ENCODE measurements around the gene RABAC1.

Gene RABAC1

GRCh38 chr19:41911889-41912731, 47.0 kb downstream of the RABAC1 start:
- Histone ChIP-seq H3K27me3 (ENCODE audit: control insufficient read depth, insufficient read depth, low read length) (peaks cover 88% of the 10 kb centered on the region), H3K4me1 (ENCODE audit: control insufficient read depth, insufficient read depth, low read length) (peaks cover 9% of the 10 kb centered on the region; the same call in 1 of the 2 replicates), H3K9me3 (ENCODE audit: control insufficient read depth, insufficient read depth, low read depth, low read length) (no peaks in the 10 kb centered on the region), H3K4me3 (ENCODE audit: low read depth, low read length) (peak overlapping the region; percentile 36), H3K27ac (ENCODE audit: low read depth, low read length) (no peak overlapping the region), H3K9ac (ENCODE audit: low read length) (no peak overlapping the region), H3K36me3 (ENCODE audit: control insufficient read depth, insufficient read depth, low read length) (no peaks in the 10 kb centered on the region)

DNA sequence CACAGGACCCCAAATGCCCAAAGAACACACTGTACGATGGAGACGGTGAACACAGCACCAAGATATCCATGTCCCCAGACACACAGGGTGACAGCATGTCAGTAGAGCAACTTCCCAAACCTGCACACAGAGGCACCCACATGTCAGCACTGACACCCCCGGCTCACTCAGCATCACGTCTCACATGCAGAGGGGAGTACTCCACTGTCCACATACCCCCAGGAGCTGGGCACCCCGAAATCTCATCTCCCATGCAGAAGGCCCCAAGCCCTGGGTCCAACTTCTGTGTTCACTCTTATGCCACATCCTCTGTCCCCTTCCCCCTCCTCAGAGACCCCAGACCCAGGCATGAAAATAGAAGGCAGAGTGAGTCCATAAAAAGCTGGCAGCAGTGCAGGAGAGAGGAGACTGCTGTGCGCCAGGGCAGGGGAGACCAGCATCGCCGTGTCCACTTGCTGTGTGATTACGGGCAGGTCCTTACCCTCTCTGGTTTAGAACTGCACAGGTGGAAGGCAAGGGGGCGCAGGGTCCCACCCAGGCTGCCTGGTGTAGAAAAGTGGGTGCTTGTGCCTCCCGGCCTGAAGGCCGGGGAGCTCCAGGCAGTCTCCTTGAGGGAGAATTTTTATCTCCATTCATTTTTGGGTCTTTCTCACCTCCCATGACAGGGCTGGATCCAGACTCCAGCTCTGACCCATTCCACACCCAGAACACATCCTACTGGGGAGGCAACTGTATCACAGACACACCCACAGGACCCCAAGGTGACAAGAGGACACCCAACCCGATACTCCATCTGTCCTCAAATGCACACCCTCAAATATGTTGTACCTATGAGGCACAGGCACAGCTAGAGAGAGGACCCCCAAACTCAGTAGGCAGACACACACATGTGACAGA, 47.9 kb downstream of the RABAC1 start:
- Histone ChIP-seq H3K9me3 (ENCODE audit: control insufficient read depth, insufficient read depth, low read depth, low read length) (no peaks in the 10 kb centered on the region), H3K36me3 (ENCODE audit: control insufficient read depth, insufficient read depth, low read length) (peaks cover 6% of the 10 kb centered on the region; the same call in 1 of the 2 replicates), H3K9ac (ENCODE audit: low read length) (no peak overlapping the region), H3K27me3 (ENCODE audit: control insufficient read depth, insufficient read depth, low read length) (peaks cover 79% of the 10 kb centered on the region), H3K27ac (ENCODE audit: low read depth, low read length) (no peak overlapping the region), H3K4me3 (ENCODE audit: low read depth, low read length) (no peak overlapping the region), H3K4me1 (ENCODE audit: control insufficient read depth, insufficient read depth, low read length) (peaks cover 9% of the 10 kb centered on the region; the same call in 1 of the 2 replicates)

GRCh38 chr19:41910240-41910991, 48.7 kb downstream of the RABAC1 start:
- Histone ChIP-seq H3K4me1 (ENCODE audit: control insufficient read depth, insufficient read depth, low read length) (peaks cover 8% of the 10 kb centered on the region; the same call in 1 of the 2 replicates), H3K36me3 (ENCODE audit: control insufficient read depth, insufficient read depth, low read length) (peaks cover 13% of the 10 kb centered on the region), H3K4me3 (ENCODE audit: low read depth, low read length) (no peak overlapping the region), H3K9me3 (ENCODE audit: control insufficient read depth, insufficient read depth, low read depth, low read length) (no peaks in the 10 kb centered on the region), H3K9ac (ENCODE audit: low read length) (no peak overlapping the region), H3K27me3 (ENCODE audit: control insufficient read depth, insufficient read depth, low read length) (peaks cover 71% of the 10 kb centered on the region), H3K27ac (ENCODE audit: low read depth, low read length) (no peak overlapping the region)

- Histone ChIP-seq H3K27ac (ENCODE audit: low read depth, low read length) (no peak overlapping the region), H3K9ac (ENCODE audit: low read length) (no peak overlapping the region), H3K27me3 (ENCODE audit: control insufficient read depth, insufficient read depth, low read length) (peaks cover 64% of the 10 kb centered on the region), H3K4me3 (ENCODE audit: low read depth, low read length) (no peak overlapping the region), H3K36me3 (ENCODE audit: control insufficient read depth, insufficient read depth, low read length) (peaks cover 20% of the 10 kb centered on the region), H3K9me3 (ENCODE audit: control insufficient read depth, insufficient read depth, low read depth, low read length) (no peaks in the 10 kb centered on the region), H3K4me1 (ENCODE audit: control insufficient read depth, insufficient read depth, low read length) (peaks cover 4% of the 10 kb centered on the region; the same call in 1 of the 2 replicates)
Observed at GRCh38 chr19:41909706-41910105, 49.4 kb downstream of the RABAC1 start.

- peaks cover 55% of the 10 kb centered on the region for H3K27me3 ChIP-seq (ENCODE audit: control insufficient read depth, insufficient read depth, low read length)
- no peaks in the 10 kb centered on the region for H3K9me3 ChIP-seq (ENCODE audit: control insufficient read depth, insufficient read depth, low read depth, low read length)
- H3K9ac ChIP-seq (ENCODE audit: low read length): no peak overlapping the region
- H3K27ac ChIP-seq (ENCODE audit: low read depth, low read length): no peak overlapping the region
- no peak overlapping the region for H3K4me3 ChIP-seq (ENCODE audit: low read depth, low read length)
- H3K4me1 ChIP-seq (ENCODE audit: control insufficient read depth, insufficient read depth, low read length): peaks cover 4% of the 10 kb centered on the region; the same call in 1 of the 2 replicates
- peaks cover 28% of the 10 kb centered on the region for H3K36me3 ChIP-seq (ENCODE audit: control insufficient read depth, insufficient read depth, low read length)
Observed at GRCh38 chr19:41908724-41909464, 50.2 kb downstream of the RABAC1 start.

- Histone ChIP-seq H3K27ac (ENCODE audit: low read depth, low read length) (no peak overlapping the region), H3K27me3 (ENCODE audit: control insufficient read depth, insufficient read depth, low read length) (peaks cover 48% of the 10 kb centered on the region), H3K9ac (ENCODE audit: low read length) (no peak overlapping the region), H3K9me3 (ENCODE audit: control insufficient read depth, insufficient read depth, low read depth, low read length) (no peaks in the 10 kb centered on the region), H3K4me3 (ENCODE audit: low read depth, low read length) (no peak overlapping the region), H3K4me1 (ENCODE audit: control insufficient read depth, insufficient read depth, low read length) (peaks cover 4% of the 10 kb centered on the region; the same call in 1 of the 2 replicates), H3K36me3 (ENCODE audit: control insufficient read depth, insufficient read depth, low read length) (peaks cover 36% of the 10 kb centered on the region)
Observed at GRCh38 chr19:41907994-41908615, 51.0 kb downstream of the RABAC1 start.

DNA sequence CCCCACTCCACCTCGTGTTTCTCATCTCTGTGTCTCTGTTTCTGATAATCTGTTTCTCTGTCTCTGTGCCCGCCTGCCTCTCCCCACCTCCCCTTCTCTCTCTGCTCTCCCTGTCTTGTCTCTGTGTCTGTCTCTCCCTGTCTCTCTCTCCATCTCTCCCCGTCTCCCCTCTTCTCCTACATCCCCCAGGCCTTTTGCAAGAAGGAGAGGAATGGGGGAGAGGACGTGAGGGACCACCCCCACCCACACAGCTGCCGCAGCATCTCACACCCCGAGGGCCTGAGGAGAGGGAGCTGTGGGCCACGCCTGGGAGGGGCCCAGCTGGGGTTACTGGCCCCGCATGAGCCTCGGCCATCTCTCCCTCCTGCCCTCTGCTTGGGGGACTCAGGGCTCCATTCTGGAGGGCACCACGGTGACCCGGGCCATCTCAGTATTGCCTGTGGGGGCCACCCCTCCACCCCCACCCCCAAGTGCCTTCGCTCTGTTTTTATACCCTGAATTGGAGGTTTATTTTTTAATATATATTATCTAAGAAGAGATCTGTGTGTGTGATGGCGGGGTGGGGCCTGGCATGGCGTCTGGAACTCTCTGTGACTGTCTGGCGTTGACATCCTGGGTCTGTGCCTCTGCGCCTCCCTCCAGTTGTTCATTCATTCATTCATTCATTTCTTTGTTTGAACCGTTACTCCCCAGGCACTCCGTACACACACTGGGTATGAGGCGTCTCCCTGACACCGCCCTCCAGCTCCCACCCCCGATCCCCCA, 52.0 kb downstream of the RABAC1 start:
- no peak overlapping the region for H3K4me3 ChIP-seq (ENCODE audit: low read depth, low read length)
- H3K27ac ChIP-seq (ENCODE audit: low read depth, low read length): no peak overlapping the region
- no peaks in the 10 kb centered on the region for H3K9me3 ChIP-seq (ENCODE audit: control insufficient read depth, insufficient read depth, low read depth, low read length)
- peaks cover 38% of the 10 kb centered on the region for H3K27me3 ChIP-seq (ENCODE audit: control insufficient read depth, insufficient read depth, low read length)
- H3K4me1 ChIP-seq (ENCODE audit: control insufficient read depth, insufficient read depth, low read length): 0 out of 2 replicates have a peak, but pooled peaks cover under 1% of the 10 kb centered on the region
- peaks cover 46% of the 10 kb centered on the region for H3K36me3 ChIP-seq (ENCODE audit: control insufficient read depth, insufficient read depth, low read length)
- no peak overlapping the region for H3K9ac ChIP-seq (ENCODE audit: low read length)
